GM19240 (cell line): ENCODE results near the gene G3BP2.

ENCODE experiments used
- DNase-seq: peaks from one replicate; pipeline ENCODE4 v3.0.0; 2011; ENCODE audit warnings: low spot score; ENCODE audit not compliant: insufficient read length

The G3BP2 gene

DNA sequence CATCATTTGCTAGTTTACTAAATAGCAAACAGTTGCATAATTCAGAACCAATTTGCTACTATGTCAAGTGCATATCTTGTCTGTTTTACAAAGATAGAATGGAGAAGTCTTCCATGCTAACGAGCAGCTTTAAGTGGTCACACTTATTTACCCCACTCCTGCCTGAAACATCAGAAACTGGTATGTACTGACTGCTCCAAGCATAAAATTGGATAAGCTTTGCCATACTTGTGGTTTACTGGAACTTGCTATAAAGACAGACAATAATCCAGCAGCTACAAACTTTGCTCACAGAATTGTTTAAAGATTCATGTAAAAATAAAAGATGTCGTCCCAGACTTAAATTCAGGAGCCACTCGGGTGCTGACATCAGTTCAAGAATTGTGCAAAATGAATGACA, 29.6 kb downstream of the G3BP2 start:
- no peak for DNase-seq

DNA sequence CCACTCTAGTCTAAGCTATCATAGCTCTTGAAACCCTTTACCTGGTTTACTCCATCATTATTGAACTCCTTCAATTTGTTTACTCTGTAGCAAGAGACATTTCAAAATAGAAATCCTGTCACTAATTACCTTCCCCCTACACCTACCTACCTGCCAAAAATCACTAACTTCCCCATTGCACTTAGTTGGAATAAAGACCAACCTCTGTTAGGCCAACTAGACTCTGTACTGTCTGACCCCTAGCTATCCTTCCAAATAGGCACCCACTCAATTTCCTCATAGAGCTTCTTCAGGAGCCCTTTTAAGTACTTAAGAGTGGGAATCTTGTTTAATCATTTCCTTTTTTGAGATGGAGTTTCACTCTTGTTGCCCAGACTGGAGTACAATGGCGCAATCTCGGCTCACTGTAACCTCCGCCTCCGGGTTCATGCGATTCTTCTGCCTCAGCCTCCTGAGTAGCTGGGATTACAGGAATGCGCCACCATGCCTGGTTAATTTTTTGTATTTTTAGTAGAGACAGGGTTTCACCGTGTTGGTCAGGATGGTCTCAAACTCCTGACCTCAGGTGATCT, 34.0 kb downstream of the G3BP2 start:
- no peak for DNase-seq

DNA sequence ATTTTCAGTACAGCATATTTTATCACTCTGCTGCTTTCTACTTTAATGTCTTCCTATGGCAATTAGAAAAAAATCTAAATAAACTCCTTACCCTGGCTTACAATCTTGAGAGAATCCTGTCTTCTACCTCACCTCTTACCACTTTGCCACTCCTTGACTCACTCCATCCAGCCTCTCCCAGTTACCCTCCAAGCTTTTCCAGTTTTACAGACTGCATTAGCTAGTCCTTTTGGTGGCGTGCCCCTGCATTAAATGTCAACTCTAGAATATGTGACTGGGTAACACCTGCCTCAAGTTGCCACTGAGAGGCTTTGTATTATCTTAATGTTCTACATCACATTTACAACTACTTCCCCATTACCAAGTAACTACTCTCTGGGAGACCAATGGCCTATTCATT, 35.4 kb downstream of the G3BP2 start:
- DNase-seq = no peak

DNA sequence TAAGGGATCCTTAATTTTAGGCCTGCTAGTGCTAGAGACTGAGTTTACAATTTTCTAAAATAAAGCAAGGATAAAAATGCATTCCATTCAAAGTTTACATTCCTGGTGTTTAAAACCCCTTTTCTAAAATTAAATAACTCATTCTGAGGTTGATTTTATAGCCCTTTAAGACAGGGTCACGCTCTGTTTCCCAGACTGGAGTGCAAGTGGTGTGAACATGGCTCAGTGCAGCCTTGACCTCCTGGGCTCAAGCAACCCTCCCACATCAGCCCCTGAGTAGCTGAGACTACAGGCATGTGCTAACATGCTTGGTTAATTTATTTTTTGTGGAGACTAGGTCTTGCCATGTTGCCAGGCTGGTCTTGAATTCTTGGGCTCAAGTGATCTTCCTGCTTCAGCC, 36.0 kb downstream of the G3BP2 start:
- no peak for DNase-seq

DNA sequence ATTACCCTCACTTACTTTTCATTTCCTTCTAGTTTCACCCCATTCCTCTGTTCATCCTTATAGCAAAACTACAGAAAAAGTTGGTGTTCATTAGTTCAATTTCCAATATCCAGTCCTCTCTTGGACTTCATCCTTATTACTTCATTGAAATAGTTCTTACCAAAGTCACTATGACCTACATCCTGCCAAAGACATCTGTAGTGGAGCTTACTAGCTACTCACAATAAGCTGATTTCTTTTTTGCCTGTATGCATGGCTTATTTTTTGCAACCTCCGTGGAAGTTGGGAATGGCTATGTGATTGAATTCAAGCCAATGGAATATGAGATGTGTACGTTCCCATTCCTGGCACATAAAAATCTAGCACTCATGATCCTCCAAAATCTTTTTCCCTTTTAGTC, 38.3 kb downstream of the G3BP2 start:
- no peak for DNase-seq

DNA sequence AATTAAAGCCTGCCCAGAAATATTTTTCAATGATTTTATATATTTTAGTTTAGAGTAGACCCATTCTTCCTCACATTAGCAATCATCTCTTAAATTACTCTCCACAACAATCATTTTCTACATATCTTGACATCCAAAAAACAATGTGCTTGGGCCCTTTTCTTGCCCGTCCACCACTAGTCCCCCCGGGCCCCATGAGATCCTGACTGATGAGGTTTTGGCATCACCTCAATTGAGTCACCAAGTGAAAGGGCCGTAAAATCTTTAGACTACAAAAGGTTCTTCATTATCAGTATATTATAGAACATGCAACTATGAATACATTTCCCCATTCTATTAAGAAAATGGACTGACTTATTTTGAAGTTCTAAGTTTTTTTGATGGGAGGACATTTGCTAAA, 38.9 kb downstream of the G3BP2 start:
- no peak for DNase-seq

DNA sequence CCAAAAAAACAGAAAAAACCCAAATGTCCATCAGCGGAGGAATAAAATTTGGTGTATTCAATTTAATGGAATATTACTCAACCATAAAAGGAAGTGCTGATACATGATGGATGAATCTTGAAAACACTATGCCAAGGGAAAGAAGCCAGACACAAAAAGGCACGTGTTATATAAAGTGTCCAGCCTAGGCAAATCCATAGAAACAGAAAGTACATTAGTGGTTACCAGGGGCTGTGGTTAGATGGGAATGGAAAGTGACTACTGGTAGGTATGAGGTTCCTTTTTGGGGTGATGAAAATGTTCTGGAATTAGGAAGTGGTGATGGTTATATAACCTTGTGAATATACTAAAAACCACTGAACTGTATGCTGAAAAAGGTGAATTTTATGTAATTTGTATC, 39.4 kb downstream of the G3BP2 start:
- no peak for DNase-seq

DNA sequence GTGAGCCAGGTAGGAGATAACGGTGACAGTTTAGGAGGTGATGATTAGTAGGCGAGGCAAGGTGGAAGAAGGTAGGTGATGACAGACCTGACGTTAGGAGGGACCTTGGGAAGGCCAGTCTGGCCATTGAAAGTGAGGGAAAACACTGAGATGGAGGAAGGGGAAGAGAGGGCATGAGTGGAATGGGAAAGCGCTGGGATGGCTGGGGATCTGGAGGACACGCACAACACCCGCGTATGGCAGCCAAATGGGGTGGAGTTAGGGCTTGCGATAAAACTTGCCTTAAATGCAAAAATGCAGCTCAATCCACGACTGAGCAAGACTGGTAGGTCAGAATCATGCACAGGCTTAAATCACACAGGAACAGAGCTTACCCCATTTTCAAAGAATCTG, 42.3 kb downstream of the G3BP2 start:
- no peak for DNase-seq

DNA sequence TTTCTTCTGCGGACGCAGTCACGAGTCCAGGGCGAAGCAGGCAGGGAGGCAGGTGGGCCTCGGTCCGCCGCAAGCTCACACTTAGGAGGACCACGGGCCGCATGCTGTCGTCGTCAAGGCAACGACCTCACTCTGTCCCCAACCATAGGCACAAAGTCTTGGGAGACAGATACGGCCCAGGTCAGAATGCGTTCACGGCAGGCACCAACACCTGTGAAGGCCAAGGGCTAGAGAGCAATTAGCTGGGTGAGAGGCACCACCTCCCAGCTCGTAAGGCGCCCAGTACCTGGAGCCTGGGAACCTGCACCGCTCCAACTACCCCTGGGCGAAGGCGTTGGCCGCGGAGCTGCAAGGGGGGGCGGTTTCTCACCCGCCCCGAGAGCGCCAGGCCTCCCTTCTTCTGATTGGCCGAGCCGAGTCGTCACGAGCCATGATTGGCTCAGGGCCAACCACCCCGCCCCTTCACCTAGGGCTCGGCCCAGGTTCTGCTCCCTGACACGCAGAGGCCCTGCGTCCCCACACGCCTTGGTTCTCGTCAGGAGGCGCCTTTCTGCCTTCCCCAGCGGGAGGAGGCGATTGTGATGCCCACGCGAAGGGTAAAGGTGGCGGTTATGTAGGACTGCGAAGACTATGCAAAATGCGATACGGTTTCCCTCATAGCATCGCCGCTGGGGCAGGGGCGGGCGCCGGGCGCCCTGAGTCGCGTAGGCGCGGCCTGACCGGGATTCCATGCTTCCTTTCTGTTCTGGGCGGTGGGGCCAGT, 42.9 kb downstream of the G3BP2 start, which contains the start of gene CDKL2:
CDKL2 (minus strand) TSS at position 355 of the 763 bp plus-strand sequence. CDS start 4,540 bp downstream, outside the sequence.
- DNase-seq = peak; percentile 69

DNA sequence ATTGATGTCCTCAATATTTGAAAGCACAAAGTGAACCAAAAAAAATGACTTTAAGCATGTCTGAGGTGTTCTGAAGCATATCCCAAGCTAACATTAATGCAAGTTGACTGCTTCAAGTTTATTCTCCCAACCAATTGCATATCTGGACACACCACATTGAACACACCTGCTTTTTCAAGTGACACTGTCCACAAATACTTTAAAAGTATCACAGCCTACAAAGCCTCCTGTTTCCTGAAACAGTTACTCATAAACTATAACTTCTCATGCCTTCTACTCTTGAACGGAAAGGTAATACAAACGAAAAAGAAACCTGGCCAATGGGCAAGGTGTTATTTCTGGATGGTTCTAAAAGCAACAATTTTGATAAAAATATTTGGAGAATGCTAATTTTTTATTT, 44.0 kb downstream of the G3BP2 start:
- no peak for DNase-seq

DNA sequence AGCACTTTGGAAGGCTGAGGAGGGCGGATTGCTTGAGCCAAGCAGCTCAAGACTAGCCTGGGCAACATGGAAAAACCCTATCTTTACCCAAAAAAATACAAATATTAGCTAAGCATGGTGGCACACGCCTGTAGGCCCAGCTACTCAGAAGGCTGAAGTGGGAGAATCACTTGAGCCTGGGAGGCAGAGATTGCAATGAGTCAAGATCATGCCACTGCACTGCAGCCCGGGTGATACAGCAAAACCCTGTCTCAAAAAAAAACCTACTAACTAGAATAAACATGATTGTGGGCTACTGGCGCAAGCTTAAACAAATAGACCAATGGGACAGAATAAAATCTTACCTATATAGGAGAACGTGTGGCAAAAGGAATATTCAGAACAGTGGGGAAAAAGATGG, 50.2 kb downstream of the G3BP2 start:
- no peak for DNase-seq

DNA sequence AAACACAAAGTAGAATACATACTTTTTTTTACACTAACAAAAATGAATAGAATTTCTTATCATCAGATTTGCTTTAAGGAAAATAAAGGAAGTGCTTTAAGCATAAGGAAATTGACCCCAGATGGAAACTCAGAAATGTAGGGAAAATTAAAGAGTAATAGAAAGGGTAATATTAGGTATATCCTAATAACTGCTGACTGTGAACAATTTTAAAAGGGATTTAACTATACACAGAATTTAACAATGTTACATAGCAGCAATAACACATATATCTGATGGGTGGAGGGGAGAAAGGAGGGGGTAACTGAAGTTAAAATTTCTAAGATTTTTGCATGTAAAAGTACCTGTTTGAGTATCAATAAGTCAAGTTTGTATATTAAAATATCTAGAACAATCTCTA, 51.5 kb downstream of the G3BP2 start:
- DNase-seq = no peak

DNA sequence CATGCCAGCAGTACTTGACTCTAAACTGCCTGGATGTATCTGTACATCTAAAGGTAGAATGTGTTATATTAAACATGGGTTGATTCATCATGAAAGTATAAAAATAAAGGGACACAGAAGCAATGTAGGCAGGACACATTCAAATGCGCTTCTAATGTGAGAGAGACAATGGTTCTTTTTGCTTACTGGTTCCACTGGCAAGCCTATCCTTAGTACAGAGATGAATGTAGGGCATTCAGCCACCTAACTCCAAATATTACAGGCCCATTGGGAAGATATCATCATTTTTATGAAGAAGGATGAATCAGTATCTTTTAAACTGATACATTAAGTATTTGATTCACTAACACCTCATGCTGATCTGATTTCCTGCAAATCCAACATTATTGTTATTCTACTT, 60.9 kb downstream of the G3BP2 start:
- no peak for DNase-seq

DNA sequence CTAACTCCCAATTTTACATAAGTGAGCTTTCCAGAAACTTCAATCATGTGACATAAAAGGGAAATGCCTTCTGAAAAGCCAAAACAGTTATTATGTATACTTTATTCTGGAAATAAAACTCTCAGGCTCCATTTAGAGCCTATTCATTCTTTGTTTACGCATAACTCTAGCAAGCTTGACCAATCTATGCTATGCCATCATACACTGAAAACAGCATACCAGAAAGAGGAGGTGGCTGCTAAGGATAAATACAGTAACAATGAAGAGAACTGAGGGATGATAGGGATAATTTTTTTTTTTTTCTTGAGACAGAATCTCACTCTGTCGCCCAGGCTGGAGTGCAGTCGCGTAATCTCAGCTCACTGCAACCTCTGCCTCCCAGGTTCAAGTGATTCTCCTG, 67.3 kb downstream of the G3BP2 start:
- no peak for DNase-seq

DNA sequence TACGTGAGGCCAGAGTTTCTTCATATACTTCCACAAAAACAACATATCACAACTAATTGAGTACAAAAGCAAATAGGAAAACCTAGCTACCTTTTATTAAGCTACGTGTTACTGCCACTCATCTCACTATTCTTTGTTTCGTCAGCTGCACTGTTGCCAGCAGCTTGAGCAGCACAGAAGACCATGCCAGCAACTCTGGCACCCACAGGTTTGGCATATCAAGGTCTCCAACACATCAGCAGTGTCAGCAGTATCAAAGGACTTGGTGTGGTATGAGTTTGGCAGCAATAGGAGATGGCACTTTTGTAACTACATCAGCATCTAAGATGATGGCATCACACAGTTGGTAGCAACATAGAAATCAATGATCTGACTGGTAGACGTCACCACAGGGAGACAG, 73.6 kb downstream of the G3BP2 start:
- no peak for DNase-seq

DNA sequence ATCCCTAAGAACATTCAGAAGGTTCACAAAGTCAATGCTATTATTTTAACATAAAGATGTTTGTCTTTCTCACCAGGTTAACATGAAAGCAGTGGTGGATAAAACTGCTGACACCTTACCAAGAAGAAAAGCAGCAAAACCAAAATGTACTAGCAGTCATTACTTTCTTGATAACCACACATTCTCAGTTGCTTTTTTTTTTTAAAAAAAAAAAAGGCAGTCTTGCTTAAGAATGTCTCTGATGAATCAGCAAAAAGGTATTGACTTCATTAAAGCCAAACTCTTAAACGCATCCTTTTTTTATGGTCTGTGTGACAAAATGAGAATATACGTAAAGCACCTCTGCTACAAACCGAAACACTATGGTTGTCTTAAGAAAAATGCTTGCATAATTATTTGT, 74.8 kb downstream of the G3BP2 start:
- DNase-seq = no peak

DNA sequence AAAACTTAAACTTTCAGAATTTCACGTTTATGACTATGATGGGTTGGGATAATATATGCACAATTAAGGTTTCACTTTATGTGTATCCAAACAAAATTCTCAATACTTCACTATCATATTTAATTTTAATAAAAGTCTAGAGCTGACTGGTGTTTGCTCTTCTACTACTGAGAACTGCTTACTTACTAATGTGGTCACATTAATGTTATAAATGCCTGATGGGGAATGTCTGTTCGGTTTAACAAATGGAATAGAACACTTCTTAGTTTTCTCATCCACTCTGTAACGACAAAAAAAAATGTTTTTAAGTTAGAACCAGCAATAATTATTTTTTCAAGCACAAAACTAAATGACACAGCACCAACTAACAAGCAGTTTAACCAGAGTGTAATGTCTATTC, 77.2 kb downstream of the G3BP2 start:
- no peak for DNase-seq

DNA sequence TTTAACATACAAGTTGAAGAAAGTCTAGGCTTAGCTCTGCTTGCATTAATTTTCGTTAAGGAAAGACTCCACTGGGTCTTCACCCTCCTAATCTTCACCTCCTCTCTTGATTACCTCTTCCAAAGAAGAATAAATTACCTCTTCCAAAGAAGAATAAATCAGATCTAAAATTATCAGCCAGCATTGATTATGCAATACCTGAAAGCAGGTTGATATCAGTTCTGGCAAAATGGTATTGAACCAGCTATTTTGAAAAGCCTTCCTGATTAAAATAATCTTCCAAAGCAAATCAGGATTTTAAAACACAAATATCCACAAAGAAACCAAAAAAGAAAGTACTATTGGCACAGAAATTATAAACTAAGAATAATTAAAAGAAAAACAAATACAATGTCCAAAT, 79.8 kb downstream of the G3BP2 start:
- no peak for DNase-seq
